Activated CD8-positive, alpha-beta memory T cell treated with anti-CD3 and anti-CD28 coated beads for 36 hours (primary cell): ENCODE measurements around the gene MAP6. TPM values are rescaled to one million over a fixed set of nuclear protein-coding genes. Genes with fewer than 3 reads are reported as not detected.

Experiments used
- CTCF ChIA-PET: fragments of 350-600 bp; sonication (Branson Sonifier 250); formaldehyde crosslinking; loops from one replicate; lab custom pipeline; 2021; ENCODE audit warnings: antibody characterized with exemption; lab: Charles Lee
- POLR2A ChIA-PET: fragments of 350-600 bp; sonication (Branson Sonifier 250); formaldehyde crosslinking; loops from one replicate; lab custom pipeline; 2021; ENCODE audit warnings: antibody characterized with exemption; lab: Charles Lee
- total RNA-seq, 2 experiments: library from RNA; stranded (reverse); gene quantifications; one replicate each; pipeline ENCODE4 v1.2.3, GENCODE V29; 2021

The MAP6 gene
- total RNA-seq, 2 experiments from 2014 or later: 0.11 to 0.13 TPM

DNA sequence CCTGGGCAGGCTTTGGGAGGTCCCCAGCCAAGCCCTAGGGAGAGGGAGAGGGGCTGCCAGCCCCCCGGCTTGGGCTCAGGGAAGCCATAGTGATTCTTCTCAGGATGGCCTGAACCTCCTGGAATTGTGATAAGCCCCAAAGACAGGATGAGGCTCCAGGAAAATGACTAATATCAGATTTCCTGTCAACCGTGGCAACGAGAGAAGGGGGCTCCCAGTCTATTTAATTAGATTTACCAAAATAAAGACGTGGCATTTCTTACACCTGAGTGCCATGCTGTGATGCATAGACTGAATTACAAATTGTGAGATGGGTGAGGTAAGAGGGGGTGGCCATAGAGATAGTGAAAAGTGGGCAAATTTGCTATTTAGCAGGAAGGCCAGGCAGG lies 86.3 kb downstream of the MAP6 start:
- POLR2A ChIA-PET: interaction anchor here (1.0 kb wide), 1 partner anchor 21 kb away, joined by 3 read pairs; no protein-coding TSS in a partner anchor

GRCh38 chr11:75579841-75580240 lies 89.0 kb downstream of the MAP6 start:
- CTCF ChIA-PET: no interaction called here
- POLR2A ChIA-PET: no interaction called here

More for the DNA sequence above, 86.3 kb downstream of the MAP6 start:
- CTCF ChIA-PET: no interaction called here

GRCh38 chr11:75578977-75579376 lies 89.9 kb downstream of the MAP6 start:
- POLR2A ChIA-PET: no interaction called here

GRCh38 chr11:75577207-75577606 lies 91.6 kb downstream of the MAP6 start:
- ChIA-PET POLR2A (no interaction called here), CTCF (interaction anchor here (0.7 to 1.4 kb wide), 4 partner anchors 12 to 16 kb away, joined by 3 to 10 read pairs (median 4); partner anchors contain the start of gene SERPINH1)

More at GRCh38 chr11:75578977-75579376, 89.9 kb downstream of the MAP6 start:
- CTCF ChIA-PET: no interaction called here

- CTCF ChIA-PET: interaction anchor here (1.2 to 1.4 kb wide), 3 partner anchors 11 to 28 kb away, joined by 3 to 10 read pairs (median 4); partner anchors contain the start of gene SERPINH1
- POLR2A ChIA-PET: interaction anchor here (0.6 kb wide), 1 partner anchor 711 kb away, joined by 3 read pairs; no protein-coding TSS in a partner anchor
Observed at GRCh38 chr11:75576499-75576918, 92.3 kb downstream of the MAP6 start.

DNA sequence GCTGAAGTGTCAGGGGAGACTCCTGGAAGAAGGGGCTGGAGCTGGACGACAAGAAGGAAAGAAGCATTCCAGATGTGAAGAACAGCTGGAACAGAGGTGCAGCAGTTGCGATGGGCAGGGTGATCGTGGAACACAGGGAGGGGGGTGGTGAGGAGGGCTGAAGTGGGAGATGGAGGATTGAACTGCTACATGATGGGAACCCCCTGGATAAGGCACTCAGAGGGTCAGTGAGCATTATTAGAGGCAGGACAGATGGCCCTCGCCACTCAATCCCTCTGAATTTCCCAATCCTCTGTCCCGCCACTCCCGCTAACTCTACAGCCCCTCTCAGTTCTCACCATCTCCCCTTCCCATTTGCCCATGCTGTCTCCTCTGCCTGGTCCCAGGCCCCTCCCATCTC lies 92.8 kb downstream of the MAP6 start:
- CTCF ChIA-PET: interaction anchor here (1.2 to 1.4 kb wide), 3 partner anchors 10 to 28 kb away, joined by 3 to 10 read pairs (median 4); partner anchors contain the start of gene SERPINH1
- POLR2A ChIA-PET: interaction anchor here (0.6 kb wide), 1 partner anchor 711 kb away, joined by 3 read pairs; no protein-coding TSS in a partner anchor

DNA sequence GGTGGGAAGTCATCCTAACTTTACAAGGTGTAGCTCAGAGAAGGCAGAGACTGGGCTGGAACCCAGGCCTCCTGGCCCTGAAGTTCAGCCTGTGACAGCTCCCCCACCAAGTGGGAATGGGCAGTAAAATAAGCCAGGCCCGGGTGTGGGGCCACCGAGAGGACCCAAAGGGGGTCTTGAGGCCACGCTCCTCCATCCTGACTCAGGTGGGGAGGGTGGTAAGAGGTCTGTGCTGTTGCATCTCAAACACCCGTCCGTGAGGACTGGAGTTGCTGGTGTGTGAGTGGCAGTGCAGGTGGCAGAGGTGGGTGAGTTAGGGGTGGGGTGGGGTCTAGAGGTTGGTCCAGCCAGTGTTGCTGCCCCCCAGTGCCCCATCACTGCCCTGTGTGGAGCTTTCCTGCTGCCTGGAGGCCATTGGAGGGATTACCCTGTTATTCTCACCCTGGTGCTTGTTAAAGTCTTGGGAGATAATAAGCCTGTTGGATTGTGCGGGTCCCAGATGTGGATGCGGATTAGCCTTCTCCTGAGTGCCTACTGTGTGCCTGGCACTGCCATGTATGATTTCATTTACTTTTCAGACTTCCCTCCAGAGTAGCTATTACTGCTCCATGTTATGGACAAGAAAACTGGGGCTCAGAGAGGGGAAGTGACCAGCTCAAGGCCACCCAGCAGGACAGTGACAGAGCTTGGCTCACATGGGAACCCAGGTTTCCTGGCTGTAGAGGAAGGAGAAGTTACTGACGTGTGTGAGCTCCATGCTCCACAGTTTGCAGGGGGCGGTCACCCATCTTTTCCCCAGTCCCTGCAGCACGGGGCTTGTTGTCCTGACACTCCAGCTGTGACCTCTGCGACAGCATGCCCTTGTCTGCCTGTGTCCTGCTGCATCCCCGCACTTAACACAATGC lies 93.9 kb downstream of the MAP6 start:
- CTCF ChIA-PET: interaction anchor here (1.2 kb wide), 1 partner anchor 27 kb away, joined by 3 read pairs; no protein-coding TSS in a partner anchor
- POLR2A ChIA-PET: no interaction called here

GRCh38 chr11:75572744-75573143 lies 96.1 kb downstream of the MAP6 start:
- ChIA-PET POLR2A (interaction anchor here (0.7 kb wide), 1 partner anchor 1095 kb away, joined by 3 read pairs; no protein-coding TSS in a partner anchor), CTCF (interaction anchor here (0.8 kb wide), 2 partner anchors 11 to 26 kb away, joined by 3 read pairs; partner anchors contain the start of gene SERPINH1)

DNA sequence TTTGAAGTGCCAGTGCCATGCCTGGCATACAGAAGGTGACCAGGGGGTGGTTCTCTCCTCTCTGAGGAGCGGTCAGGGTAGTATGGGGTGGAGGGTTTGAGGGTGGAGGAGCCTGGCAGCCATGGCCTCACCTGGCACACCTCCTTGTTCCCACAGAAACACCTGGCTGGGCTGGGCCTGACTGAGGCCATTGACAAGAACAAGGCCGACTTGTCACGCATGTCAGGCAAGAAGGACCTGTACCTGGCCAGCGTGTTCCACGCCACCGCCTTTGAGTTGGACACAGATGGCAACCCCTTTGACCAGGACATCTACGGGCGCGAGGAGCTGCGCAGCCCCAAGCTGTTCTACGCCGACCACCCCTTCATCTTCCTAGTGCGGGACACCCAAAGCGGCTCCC lies 97.2 kb downstream of the MAP6 start:
- POLR2A ChIA-PET: no interaction called here
- CTCF ChIA-PET: no interaction called here

DNA sequence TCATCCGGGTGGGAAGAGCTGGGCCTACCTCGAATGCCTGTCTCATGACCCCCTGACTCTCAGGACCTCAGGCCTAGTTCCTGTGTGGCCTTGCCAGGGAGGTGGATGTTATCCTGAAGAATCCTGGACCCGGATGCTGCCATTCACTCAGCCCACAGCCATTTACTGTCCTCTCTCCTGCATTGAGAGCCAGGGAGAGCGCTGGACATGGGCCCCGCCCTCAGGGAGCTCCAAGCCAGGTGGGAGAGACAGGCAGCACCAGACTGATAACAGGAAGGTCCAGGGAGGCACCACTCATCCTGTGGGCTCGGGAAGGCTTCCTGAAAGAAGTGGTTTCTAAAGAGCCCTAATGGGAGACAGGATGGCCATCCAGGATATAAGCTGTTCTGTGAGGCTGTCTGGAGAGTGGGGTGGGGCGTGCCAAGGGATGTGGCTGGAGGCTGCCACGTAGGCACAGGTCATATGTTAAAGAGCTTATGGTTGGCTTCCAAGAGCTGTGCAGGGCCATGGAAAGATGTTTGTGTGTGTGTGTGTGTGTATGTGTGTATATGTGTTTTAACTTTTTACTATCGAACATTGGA lies 98.2 kb downstream of the MAP6 start:
- POLR2A ChIA-PET: no interaction called here
- CTCF ChIA-PET: interaction anchor here (1.7 kb wide), 1 partner anchor 8 kb away, joined by 3 read pairs; no protein-coding TSS in a partner anchor

- POLR2A ChIA-PET: no interaction called here
- CTCF ChIA-PET: interaction anchor here (0.9 to 1.7 kb wide), 2 partner anchors 10 to 15 kb away, joined by 3 read pairs; no protein-coding TSS in a partner anchor
Observed at GRCh38 chr11:75568616-75569219, 100.1 kb downstream of the MAP6 start.

DNA sequence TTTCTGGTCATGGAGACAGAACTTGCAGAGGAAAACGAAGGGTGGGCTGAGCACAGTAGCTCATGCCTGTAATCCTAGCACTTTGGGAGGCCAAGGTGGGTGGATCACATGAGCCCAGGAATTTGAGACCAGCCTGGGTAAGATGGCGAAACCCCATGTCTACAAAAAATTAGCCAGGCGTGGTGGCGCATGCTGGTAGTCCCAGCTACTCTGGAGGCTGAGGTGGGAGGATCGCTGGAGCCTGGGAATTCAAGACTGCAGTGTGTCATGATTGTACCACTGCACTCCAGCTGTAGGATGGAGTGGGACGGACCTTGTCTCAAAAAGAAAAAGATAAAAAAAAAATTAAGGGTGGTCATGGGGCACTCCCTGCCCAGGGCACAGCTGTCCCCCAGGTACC lies 100.9 kb downstream of the MAP6 start:
- ChIA-PET POLR2A (no interaction called here), CTCF (no interaction called here)

GRCh38 chr11:75566763-75567279 lies 102.0 kb downstream of the MAP6 start:
- ChIA-PET POLR2A (no interaction called here), CTCF (interaction anchor here (0.9 kb wide), 1 partner anchor 179 kb away, joined by 3 read pairs; no protein-coding TSS in a partner anchor)

- POLR2A ChIA-PET: interaction anchor here (0.5 kb wide), 1 partner anchor 30 kb away, joined by 3 read pairs; no protein-coding TSS in a partner anchor
Observed at GRCh38 chr11:75565916-75566762, 102.7 kb downstream of the MAP6 start.

DNA sequence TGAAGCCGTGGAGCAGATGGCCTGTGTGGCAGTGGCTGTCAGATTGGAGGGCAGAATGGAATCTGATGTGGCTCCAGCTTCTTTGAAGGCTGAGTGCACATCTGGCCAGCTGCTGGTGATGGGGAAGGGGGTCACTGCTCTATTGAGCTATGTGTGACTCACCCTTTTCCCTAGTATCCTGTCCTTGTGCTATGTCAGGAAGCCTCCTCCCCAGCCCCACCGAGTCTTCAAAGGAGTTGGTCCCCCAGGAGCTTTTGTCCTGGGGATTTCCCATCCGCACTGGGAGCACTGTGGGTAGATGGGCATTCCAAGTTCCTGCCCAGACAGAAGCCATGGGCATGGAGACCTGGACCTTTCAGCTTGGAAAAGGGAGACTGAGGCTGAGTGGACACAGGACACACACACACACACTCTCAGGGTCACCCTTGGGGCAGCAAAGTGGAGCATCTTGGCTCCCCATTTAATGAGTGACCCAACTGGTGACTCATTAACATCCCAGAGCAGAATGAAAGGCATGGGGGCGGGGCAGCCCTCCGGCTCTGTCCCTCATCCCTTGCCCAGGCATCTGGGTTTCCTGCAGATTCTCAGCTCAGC lies 103.5 kb downstream of the MAP6 start:
- POLR2A ChIA-PET: interaction anchor here (0.5 kb wide), 1 partner anchor 31 kb away, joined by 3 read pairs; no protein-coding TSS in a partner anchor
- CTCF ChIA-PET: interaction anchor here (1.1 kb wide), 1 partner anchor 11 kb away, joined by 4 read pairs; no protein-coding TSS in a partner anchor

More at GRCh38 chr11:75565916-75566762, 102.7 kb downstream of the MAP6 start:
- CTCF ChIA-PET: interaction anchor here (0.6 to 1.1 kb wide), 2 partner anchors 11 to 107 kb away, joined by 3 to 4 read pairs; no protein-coding TSS in a partner anchor

DNA sequence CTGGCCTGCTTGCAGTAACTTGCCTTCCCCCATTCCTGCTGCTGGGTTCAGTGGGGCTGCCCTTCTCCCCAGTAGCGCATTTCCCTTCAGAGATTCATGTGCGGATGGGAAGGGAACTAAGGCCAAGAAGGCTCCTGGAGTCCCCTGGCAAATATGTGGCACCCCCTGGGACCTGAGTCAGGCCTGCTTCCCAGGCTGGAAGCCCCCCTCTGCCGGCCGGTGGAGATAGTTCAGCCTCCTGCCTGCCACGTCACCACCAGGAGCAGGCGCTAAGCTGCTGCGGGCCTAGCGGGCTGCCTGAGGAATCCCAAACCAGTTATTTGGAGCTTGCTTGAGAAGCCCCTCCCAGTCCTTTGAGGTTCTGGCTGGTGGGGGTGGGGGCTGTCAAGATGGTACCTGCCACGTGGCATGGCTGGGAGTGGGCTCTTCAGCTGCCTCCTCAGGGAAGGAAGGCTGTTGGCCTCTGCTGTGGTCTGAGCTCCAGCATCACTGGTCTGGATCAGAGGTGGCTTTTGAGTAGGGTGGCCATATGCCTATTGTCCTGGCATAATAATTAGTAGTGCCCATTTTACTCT lies 104.8 kb downstream of the MAP6 start:
- ChIA-PET POLR2A (no interaction called here), CTCF (interaction anchor here (2.7 kb wide), 1 partner anchor 13 kb away, joined by 10 read pairs; no protein-coding TSS in a partner anchor)
